NOMO-1 treated with dmso at 0.1 percent for 144 hours (cell line): Measurements from ENCODE around the gene TMEM8B.
A peak's percentile ranks its signal among the peaks of the same experiment; 100 is the strongest.

Experiments
- DNase-seq: peaks from one replicate; lab custom pipeline; 2025; ENCODE audit not compliant: unreplicated experiment; lab: John Stamatoyannopoulos, UW

Gene TMEM8B

GRCh38 chr9:35810122-35810521 lies 18.9 kb upstream of the TMEM8B start:
- no peak for DNase-seq

DNA sequence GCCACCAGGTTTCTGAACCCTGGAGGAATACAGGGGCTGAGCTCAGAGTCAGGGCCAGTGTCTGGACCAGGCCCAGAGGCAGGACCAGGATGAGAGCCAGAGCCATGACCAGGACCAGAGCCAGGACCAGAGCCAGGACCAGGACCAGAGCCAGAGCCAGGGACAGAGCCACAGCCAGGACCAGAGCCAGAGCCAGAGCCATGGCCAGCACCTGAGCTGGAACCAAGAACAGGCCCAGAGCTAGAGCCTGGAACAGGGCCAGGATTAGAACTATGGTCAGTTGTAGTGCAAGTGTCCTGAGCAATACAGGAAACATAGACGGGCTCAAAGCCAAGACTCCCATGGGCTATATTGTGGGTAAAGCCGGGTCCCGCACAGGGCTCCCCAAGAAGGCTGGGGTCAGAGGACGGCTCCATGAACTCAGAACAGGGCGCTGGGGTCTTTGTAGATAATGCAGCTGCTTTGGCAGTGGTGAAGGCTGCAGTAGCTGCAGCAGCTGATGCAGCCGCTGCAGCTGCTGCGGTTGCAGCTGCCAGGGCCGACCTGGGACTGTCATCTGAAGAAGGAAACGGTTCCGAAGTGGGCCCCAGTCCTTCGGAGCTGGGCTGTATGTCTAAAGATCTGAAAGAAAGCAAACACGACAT lies 17.5 kb upstream of the TMEM8B start:
- no peak for DNase-seq

GRCh38 chr9:35812025-35812602 lies 16.9 kb upstream of the TMEM8B start, which contains the start of gene SPAG8:
Gene SPAG8 (minus strand): TSS chr9:35812262. CDS start chr9:35812147, 115 bp downstream.
- DNase-seq = peak; percentile 98

- DNase-seq = no peak
Measured at GRCh38 chr9:35813434-35814105, 15.5 kb upstream of the TMEM8B start.

- peak; percentile 86 for DNase-seq
Measured at GRCh38 chr9:35814106-35814840, 14.8 kb upstream of the TMEM8B start.

- DNase-seq = peak; percentile 99
Measured at GRCh38 chr9:35814841-35815543, 14.0 kb upstream of the TMEM8B start, which contains the start of gene HINT2. Gene HINT2 (minus strand): TSS chr9:35815042. CDS start chr9:35814979, 63 bp downstream.

DNA sequence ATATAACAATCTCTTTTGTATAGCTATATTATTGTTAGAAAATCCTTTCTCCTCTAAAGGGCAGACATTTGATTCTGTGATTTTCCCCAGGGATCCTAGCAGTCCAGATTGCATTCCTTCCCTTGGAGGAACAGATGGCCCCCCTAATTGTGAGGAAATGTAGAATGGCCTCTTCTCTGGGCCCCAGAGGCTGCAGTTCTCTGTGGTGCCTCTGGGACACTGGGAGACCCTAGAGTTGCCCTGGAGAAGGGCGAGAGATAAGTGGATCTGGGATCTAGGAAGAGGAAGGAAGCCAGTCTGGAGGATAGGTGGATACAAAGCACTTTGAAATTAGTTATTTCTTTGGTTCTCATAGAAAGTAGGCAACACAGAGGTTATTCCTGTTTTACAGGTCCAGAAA lies 12.3 kb upstream of the TMEM8B start:
- DNase-seq = no peak

DNA sequence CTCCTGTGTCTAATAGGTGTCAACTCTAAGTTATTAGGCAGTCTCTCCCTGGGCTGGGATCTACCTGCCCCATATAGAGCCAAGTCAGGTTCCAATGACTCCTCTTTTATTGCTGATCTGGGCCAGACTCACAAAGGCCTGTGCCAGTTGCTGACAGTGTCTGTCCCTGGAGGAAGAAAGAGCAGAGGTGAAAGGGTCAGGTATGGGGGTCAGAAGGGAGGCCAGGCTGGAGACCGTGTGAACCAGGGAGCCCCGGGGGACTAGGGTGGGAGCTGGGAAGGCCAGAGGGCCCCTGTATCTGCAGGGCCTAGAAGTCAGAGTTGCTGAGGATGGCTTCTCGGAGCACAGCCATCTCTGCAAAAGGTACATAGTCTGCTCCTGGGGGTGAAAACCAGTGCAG lies 10.7 kb upstream of the TMEM8B start:
- DNase-seq = no peak

DNA sequence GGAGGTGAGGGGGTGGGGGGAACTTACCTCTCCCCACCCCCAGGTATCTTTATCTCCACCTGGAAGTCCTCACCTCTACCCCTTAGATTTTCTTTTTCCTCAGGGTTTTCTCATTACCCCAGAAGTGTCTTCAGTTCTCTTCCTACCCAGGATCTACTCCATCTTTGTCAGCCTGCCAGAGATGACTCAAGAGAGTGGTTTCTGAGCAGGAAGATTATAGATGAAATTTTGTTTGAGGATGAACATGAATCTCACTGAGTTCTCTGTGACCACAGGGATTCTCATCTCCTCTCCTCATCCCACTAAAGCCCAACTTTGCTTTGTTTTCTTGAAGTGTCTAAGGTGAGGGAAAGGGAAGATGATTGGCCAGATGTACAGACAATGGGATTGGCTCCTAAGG lies 9.0 kb upstream of the TMEM8B start:
- DNase-seq = no peak

DNA sequence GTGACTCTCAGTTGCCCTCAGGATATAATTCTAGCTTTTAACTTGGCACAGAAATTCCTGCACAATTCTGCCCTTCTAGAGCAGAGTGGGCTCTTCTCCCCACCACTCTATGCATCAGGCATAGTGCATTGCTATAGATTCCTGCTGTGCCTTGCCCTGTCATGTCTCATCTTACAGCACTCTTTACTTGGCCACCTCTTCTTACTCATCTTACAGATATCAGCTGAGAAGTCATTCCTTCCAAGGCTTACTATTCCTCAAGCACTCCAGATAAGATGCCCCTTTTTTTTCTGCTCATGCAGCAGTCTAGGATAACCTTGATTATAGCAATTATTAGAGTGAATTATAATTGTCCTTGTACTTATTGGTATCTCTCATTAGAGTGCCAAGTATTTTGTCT lies 6.1 kb upstream of the TMEM8B start:
- DNase-seq = no peak

DNA sequence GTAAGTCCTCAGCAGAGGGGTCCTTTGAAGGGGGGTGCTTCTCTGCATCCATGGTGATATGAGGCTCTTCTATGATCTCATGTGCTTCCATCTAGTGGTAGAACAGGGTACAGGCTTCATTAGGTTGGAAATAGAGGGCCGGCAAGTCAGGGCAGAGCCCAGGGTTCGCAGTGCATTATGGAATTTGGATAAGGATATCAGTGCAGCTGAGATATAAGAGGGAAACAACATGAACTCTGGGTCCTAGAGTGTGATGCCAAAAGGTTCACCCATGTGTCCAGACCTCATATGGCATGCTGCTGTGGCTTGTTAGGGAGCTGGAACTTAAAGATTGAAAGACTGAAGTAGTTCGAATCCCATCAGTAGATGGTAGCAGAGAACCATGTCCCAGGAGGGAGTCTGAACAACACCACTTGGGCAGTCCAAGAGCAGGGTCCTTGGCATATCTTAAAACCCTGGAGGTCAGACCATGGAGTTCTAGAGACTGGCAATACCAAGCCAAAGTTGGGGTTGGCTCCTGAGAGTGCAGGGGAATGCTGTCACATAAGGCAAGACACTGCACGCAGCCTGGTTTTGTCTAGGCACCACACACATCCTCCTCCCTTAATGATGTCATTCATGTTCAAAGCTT lies 2.8 kb upstream of the TMEM8B start:
- DNase-seq = peak; percentile 50

- no peak for DNase-seq
Measured at GRCh38 chr9:35827486-35827885, 1.5 kb upstream of the TMEM8B start.

DNA sequence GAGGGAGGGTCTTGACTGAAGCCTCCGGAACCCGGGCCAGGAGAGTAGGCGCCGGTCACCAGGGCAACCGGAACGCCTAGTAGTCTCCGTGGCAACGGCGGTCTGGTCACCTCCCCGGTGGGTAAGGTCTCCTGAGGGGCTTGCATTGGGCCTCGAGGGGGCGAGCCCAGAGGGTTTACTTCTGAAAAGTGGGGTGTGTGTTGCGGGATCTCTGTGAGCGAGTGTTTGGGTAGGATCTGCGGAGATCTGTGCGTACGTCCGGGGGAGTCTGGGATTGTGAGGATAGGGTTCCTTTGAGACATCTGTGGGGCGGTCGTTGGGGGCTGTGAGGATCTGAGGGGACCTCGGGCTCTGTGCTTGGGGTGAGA lies 328 bp upstream of the TMEM8B start, which contains the start of gene FAM221B:
Gene FAM221B (minus strand): TSS at position 17 of the 368 bp plus-strand sequence. CDS start 2,571 bp downstream, outside the sequence.
- DNase-seq = no peak

- DNase-seq = no peak
Measured at GRCh38 chr9:35829764-35830096, 702 bp downstream of the TMEM8B start.

DNA sequence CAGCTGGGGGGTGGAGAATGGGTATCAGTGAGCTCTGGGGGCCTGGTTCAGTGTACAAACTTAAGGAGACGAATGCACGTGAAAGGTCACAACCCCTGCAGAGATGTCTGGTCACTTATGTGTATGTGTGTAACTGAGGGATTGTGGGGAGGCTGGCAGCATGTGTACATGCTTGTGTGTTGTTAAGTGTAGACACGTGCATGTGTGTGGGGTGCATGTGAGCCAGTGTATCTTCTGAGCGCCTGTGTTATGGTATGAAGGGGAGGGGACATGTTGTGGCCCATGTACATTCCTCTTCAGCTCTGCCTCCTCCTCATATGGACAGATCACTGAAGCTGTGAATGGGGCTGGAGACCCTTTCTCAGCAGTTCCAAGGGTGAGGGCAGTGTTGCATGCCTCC lies 2.0 kb downstream of the TMEM8B start:
- DNase-seq = no peak

- DNase-seq = no peak
Measured at GRCh38 chr9:35832814-35833213, 3.8 kb downstream of the TMEM8B start.

- DNase-seq = no peak
Measured at GRCh38 chr9:35834260-35835215, 5.5 kb downstream of the TMEM8B start.

DNA sequence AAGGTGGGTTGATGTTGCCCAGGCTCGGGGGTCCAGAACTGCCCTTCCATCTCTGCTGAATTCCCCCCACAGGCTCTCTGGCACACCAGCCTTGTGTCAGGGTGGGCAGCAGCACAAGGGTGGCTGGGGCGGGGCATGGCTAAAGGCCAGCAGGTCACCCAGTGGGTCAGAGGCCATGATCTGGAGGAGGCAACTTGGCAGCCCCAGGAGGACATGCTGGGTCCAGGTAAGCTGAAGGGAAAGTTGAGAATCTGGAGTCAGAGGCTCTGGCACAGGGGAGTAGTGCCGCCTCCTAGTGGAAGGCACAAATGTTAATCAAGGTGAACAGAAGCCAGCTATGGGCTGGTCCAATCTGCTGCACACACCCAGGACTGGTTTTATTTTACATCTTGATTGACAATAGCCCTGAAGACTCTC lies 6.2 kb downstream of the TMEM8B start:
- no peak for DNase-seq

GRCh38 chr9:35835766-35836165 lies 6.7 kb downstream of the TMEM8B start:
- no peak for DNase-seq
